Cardiac muscle cell (in vitro differentiated cells and primary cell): ENCODE results near the gene MRGPRG. TPM values are rescaled to one million over a fixed set of nuclear protein-coding genes. Genes with fewer than 3 reads are reported as not detected.

ENCODE experiments used
- DNase-seq, 2 donors: peaks; one replicate each; pipeline versions ENCODE4 v3.0.0 to v3.0.0-alpha.2; 2010 to 2017; ENCODE audit warnings: low read depth in 1 of 2, low spot score in 1 of 2
- H3K27ac ChIP-seq: fragments of 200-600 bp; sonication (generic); 2 replicates; pipeline ENCODE4 v1.5.1; 2016
- H3K27me3 ChIP-seq: fragments of 200-600 bp; sonication (generic); 2 replicates; pipeline ENCODE4 v1.6.0; 2016; ENCODE audit warnings: control low read depth
- H3K36me3 ChIP-seq: fragments of 200-600 bp; sonication (generic); 2 replicates; pipeline ENCODE4 v1.5.1; 2016; ENCODE audit warnings: control low read depth
- H3K4me1 ChIP-seq: fragments of 200-600 bp; sonication (generic); 2 replicates; pipeline ENCODE4 v1.8.1; 2017; ENCODE audit warnings: low read depth, mild to moderate bottlenecking, mixed run types
- H3K4me3 ChIP-seq: fragments of 200-600 bp; sonication (generic); 2 replicates; pipeline ENCODE4 v1.5.1; 2016; ENCODE audit warnings: mild to moderate bottlenecking
- H3K9me3 ChIP-seq: fragments of 200-600 bp; sonication (generic); 2 replicates; pipeline ENCODE4 v1.5.1; 2017; ENCODE audit warnings: low read depth, mild to moderate bottlenecking, control low read depth
- polyA plus RNA-seq: library from polyadenylated mRNA; unstranded; fragments of >200 nt; fragmentation: Nextera tagmentation; extraction: Ambion mirVana; gene quantifications from 2 replicates; pipeline ENCODE4 v1.2.1, GENCODE V29; 2016
- total RNA-seq: library from RNA; depleted of rRNA; stranded (reverse); fragments of >200 nt; gene quantifications from 2 replicates; pipeline ENCODE4 v1.2.3, GENCODE V29; 2016
- TF ChIP-seq, protein P1 (sequence below): IDR thresholded peaks from 2 replicates; pipeline ENCODE4 v1.5.1; 2012; ENCODE audit warnings: low read depth, mild to moderate bottlenecking, low read length

The MRGPRG gene
- total and polyA plus RNA-seq, 2 experiments from 2014 or later = not detected

DNA sequence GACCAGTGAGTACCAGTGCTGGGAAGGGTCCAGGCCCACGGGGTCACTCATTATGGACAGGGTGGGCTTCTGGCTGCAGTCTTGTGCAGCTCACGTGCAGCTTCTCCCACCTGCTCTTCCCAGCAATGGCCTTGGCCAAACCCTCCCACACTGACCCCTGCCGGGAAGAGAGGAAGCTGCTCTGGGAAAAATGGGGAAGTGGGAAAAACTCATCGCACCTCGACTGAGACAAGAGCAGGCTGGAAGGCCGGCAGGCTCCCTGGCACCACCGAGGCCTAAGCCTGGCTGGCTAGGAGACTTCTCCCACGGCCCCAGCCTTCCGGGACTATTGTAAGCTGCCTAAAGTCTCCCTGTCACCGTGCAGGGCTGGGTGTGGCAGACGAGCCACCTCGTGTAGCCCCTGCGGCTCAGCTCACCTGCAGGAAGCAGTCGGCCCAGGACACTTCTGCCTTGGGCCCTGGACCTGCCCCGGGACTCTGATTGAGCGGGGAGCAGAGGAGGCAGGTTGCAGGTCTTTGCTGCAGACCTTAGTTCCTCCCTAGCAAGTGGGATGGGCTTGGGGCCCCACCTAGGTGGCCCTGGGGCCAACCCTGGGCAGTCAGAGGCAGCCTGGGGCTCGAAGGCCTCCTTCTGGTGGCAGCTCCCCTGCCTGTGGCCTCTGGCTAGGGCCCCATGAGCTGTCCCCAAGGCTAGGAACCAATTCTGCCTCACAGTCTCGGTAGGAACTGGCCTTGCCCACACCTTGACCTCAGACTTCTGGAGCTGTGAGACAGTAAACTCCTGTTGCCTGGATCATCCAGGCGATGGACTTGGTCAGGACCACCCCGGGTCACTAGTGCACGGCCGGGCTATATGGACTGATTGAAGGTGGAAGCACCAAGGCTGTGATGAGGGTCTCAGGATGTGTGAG lies 23.1 kb downstream of the MRGPRG start:
- TF ChIP-seq, protein P1, sequence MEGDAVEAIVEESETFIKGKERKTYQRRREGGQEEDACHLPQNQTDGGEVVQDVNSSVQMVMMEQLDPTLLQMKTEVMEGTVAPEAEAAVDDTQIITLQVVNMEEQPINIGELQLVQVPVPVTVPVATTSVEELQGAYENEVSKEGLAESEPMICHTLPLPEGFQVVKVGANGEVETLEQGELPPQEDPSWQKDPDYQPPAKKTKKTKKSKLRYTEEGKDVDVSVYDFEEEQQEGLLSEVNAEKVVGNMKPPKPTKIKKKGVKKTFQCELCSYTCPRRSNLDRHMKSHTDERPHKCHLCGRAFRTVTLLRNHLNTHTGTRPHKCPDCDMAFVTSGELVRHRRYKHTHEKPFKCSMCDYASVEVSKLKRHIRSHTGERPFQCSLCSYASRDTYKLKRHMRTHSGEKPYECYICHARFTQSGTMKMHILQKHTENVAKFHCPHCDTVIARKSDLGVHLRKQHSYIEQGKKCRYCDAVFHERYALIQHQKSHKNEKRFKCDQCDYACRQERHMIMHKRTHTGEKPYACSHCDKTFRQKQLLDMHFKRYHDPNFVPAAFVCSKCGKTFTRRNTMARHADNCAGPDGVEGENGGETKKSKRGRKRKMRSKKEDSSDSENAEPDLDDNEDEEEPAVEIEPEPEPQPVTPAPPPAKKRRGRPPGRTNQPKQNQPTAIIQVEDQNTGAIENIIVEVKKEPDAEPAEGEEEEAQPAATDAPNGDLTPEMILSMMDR = peak; percentile 64

DNA sequence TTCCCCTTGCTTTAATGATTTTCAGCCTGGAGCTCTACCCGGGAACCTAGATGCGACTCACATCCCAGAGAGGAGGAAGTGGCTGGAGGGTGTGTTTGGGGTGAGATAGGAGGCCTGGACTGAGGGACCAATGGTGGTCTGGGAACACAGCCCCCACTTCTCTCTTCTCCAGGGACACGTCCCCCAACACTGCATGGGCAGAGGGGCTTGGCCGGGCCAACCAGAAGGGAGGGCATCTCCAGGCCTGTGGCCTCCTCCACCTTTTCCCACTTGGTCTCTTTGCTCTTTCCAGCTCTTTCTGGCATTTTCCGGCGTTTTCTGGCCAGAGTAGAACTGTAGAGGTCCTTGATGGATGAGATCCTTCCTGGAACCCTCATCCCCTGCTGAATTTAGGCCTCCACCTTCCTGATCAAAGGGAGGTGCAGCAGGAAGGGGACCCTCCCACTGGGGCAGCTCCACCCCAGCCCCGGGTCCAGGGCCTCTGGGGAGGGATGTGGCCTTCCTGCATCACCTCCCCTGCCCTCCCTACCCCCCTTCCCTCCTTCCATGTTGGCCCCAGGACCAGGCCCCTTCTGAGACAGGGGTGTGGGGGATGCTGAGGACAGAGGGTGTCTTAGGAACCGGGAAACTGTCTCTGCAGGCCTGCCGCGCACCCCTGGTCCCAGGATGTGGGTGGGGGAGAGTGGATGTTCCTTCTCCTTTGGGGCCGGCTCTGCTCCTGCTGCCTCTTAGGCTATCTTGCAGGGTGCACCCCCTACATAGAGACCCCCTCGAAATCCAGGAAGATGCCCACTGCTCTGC lies 24.4 kb downstream of the MRGPRG start:
- DNase-seq = no peak

More for the DNA sequence above, 23.1 kb downstream of the MRGPRG start:
- H3K9me3 ChIP-seq = no peaks in the 10 kb centered on the region
- no peaks in the 10 kb centered on the region for H3K4me1 ChIP-seq
- H3K27ac ChIP-seq = no peak overlapping the region
- no peaks in the 10 kb centered on the region for H3K36me3 ChIP-seq
- H3K4me3 ChIP-seq = no peak overlapping the region
- peaks cover 15% of the 10 kb centered on the region for H3K27me3 ChIP-seq
- peak; percentile 42 to 44 for DNase-seq

DNA sequence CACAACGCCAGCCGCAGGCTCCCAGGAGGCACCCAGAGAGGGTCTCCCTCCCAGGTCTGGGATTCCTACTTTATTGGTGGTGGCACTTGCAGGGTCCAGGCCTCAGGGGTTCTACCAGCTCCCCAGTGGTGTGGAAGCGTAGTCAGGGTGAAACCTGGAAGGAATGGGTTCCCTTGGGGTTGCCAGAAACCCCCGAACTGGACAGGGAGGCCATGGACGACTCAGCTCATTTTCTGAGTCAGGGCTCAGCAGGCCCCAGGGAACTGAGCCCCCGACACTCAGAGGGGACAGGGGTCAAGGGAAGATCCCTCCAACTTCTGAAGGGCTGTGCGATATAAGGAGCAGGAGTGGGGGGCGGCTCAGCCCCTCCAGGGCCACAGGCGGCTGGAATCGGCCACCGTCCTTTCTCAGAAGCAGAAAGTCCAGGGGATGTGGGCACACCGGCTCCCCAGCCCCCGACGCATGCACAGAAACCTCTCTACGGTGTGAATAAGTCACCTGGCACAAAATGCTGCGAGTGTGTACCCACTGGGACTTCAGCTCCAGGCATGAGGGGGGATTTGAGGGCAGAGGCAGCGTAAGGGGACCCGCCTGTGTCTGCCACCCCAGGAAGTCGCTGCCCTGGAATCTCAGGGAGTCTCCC lies 25.1 kb downstream of the MRGPRG start:
- Histone ChIP-seq H3K27ac (no peak overlapping the region), H3K4me1 (no peaks in the 10 kb centered on the region), H3K9me3 (no peaks in the 10 kb centered on the region), H3K27me3 (peaks cover 3% of the 10 kb centered on the region), H3K4me3 (no peak overlapping the region), H3K36me3 (no peaks in the 10 kb centered on the region)
- no peak for DNase-seq
- TF ChIP-seq, protein P1 = no peak

More for the DNA sequence above, 24.4 kb downstream of the MRGPRG start:
- no peaks in the 10 kb centered on the region for H3K4me1 ChIP-seq
- H3K27ac ChIP-seq = no peak overlapping the region
- H3K9me3 ChIP-seq = no peaks in the 10 kb centered on the region
- H3K36me3 ChIP-seq = no peaks in the 10 kb centered on the region
- TF ChIP-seq, protein P1 = no peak
- H3K4me3 ChIP-seq = no peak overlapping the region
- peaks cover 5% of the 10 kb centered on the region for H3K27me3 ChIP-seq

DNA sequence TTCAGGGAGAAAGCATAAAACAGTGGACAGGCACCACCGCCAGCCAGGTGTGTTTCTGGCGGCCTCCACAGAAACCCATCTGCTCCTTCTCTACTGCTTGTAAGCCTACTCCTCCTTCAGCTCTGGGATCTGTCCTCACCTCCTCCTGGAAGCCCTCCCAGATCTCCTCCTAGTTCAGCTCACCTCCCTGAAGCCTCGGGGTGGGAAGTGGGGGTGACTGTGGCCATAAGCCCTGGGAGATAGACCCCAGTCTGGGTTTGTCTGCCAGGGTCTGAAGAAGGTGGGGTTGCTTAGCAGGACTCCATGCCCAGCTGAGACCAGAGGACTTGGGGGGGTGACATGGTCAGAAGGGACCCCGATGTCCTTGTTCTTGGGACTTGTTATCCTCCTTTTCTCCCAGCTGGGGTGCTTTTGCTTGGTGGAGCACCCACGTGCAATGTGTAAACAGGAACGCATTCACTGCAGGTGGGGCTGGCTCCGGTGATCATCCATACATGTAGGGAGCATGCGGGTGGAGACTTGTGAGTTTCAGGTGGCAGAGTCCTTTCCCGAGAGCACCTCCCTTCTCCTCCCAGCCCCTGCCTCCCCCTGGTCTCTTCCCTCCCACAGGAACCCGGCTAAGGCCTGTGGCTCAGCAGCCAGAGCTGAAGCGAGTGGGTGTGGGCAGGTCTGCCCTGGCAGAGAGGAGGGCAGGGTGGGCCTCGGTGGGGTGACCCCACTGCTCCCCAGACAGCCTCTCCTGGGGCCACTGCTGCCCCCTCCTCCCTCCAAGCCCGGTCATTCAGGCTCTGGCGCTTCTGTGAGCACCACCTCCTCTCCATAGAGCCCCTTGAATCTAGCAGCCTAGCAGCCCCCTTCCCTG lies 25.9 kb downstream of the MRGPRG start:
- H3K27ac ChIP-seq = no peak overlapping the region
- H3K9me3 ChIP-seq = no peaks in the 10 kb centered on the region
- H3K4me3 ChIP-seq = no peak overlapping the region
- H3K36me3 ChIP-seq = no peaks in the 10 kb centered on the region
- no peaks in the 10 kb centered on the region for H3K4me1 ChIP-seq
- peaks cover 2% of the 10 kb centered on the region for H3K27me3 ChIP-seq
- DNase-seq = no peak
- TF ChIP-seq, protein P1 = no peak
